ENCODE measurements around the gene ARIH2. TPM values are rescaled to one million over a fixed set of nuclear protein-coding genes. Genes with fewer than 3 reads are reported as not detected.

The ARIH2 gene
- total and polyA plus RNA-seq, 2 of the 4 experiments (the other 2 are of a cell fraction) = 62.3 to 93.7 TPM

DNA sequence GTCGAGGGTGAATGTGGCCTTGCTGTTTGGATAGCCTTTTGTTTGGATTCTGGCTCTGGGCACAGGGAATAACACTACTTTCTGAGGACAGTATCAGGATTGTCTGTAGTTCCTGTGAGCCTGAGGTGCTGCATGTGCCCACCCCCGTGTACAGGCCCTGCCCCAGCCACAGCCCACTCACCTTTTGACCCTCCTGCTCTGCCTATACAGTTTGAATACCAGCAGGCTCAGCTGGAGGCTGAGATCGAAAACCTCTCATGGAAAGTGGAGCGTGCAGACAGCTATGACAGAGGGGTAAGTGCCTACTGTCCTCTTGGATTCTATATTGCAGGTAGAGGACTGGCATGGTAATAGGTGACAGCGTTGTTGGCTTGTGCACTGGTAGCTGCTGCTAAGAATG is 64.0 kb downstream of the ARIH2 start:
- peaks cover 55% of the 10 kb centered on the region for H3K36me3 ChIP-seq (ENCODE audit: control insufficient read depth, insufficient read depth, low read length)
- 100% methylated on average over 1 of the region's 5 CpGs; no CpG with 5 or more reads in 1 of the 2 experiments for WGBS, 2 experiments (ENCODE audit: extremely low coverage in 2 of 2, insufficient read length in 1 of 2)
- peaks cover 21 to 25% of the 10 kb centered on the region in 2 experiments; a peak in 3 of 4 replicates for H3K79me1 ChIP-seq (ENCODE audit: low read depth in 1 of 2, low read length in 2 of 2)
- no peaks in the 10 kb centered on the region for H3K4me1 ChIP-seq (ENCODE audit: control insufficient read depth, insufficient read depth, low read length)
- no peaks in the 10 kb centered on the region for H3K27me3 ChIP-seq (ENCODE audit: control insufficient read depth, insufficient read depth, low read length)
- H3K9me3 ChIP-seq (ENCODE audit: control insufficient read depth, insufficient read depth, low read length) = no peaks in the 10 kb centered on the region
- H2BK5ac ChIP-seq (ENCODE audit: low read depth, low read length, poor library complexity, severe bottlenecking) = no peak overlapping the region
- no peak overlapping the region for H2BK120ac ChIP-seq (ENCODE audit: low read depth, low read length)
- H4K8ac ChIP-seq (ENCODE audit: low read depth in 2 of 2, low read length in 2 of 2) = no peak overlapping the region
- no peak overlapping the region for H3K23ac ChIP-seq (ENCODE audit: low read depth, low read length)
- CTCF ChIA-PET = interaction anchor here (1.1 kb wide), 1 partner anchor 24 kb away, joined by 3 read pairs; the partner anchor contains the start of gene WDR6
- ATAC-seq (ENCODE audit: low read depth) = no peak
- H3K56ac ChIP-seq (ENCODE audit: extremely low read depth, insufficient read depth, low read length) = no peak overlapping the region
- POLR2A ChIA-PET (ENCODE audit: unreplicated experiment) = no interaction called here
- no peak overlapping the region for H3K14ac ChIP-seq (replicated peaks; ENCODE audit: low read depth, low read length)
- TF ChIP-seq, protein P1, sequence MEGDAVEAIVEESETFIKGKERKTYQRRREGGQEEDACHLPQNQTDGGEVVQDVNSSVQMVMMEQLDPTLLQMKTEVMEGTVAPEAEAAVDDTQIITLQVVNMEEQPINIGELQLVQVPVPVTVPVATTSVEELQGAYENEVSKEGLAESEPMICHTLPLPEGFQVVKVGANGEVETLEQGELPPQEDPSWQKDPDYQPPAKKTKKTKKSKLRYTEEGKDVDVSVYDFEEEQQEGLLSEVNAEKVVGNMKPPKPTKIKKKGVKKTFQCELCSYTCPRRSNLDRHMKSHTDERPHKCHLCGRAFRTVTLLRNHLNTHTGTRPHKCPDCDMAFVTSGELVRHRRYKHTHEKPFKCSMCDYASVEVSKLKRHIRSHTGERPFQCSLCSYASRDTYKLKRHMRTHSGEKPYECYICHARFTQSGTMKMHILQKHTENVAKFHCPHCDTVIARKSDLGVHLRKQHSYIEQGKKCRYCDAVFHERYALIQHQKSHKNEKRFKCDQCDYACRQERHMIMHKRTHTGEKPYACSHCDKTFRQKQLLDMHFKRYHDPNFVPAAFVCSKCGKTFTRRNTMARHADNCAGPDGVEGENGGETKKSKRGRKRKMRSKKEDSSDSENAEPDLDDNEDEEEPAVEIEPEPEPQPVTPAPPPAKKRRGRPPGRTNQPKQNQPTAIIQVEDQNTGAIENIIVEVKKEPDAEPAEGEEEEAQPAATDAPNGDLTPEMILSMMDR (conservative IDR thresholded peaks at IDR 0.05; ENCODE audit: low read depth, low read length) = no peak
- TF ChIP-seq CHD1 (IDR thresholded peaks at IDR 0.05; ENCODE audit: low read depth, low read length) (no peak), CEBPB (IDR thresholded peaks at IDR 0.05; ENCODE audit: low read depth, low read length) (no peak), POLR2A (IDR thresholded peaks at IDR 0.05; ENCODE audit: low read depth, low read length) (no peak), SMC3 (IDR thresholded peaks at IDR 0.05; ENCODE audit: low read depth, low read length) (no peak), BHLHE40 (IDR thresholded peaks at IDR 0.05; ENCODE audit: low read depth, low read length) (no peak)
- no peak overlapping the region for H2AK5ac ChIP-seq (ENCODE audit: low read depth, low read length)
- no peak overlapping the region for H3K27ac ChIP-seq (ENCODE audit: insufficient read depth, low read length)
- H2BK20ac ChIP-seq (ENCODE audit: low read depth, low read length) = no peak overlapping the region
- H3K4me3 ChIP-seq (ENCODE audit: insufficient read depth, low read depth, low read length) = no peak overlapping the region
- H3K4me2 ChIP-seq (ENCODE audit: low read depth, low read length) = no peak overlapping the region
- H3K9ac ChIP-seq (ENCODE audit: low read depth, low read length) = no peak overlapping the region
- no peak overlapping the region for H2AK9ac ChIP-seq (replicated peaks; ENCODE audit: low read depth, low read length, poor library complexity)
- no peak overlapping the region for H4K5ac ChIP-seq (ENCODE audit: low read depth, low read length)
- H3K9me1 ChIP-seq (ENCODE audit: insufficient read depth, low read length) = peaks cover 5% of the 10 kb centered on the region; the same call in 1 of the 2 replicates
- no peak overlapping the region for H3K18ac ChIP-seq (ENCODE audit: low read depth, low read length)
- intact Hi-C loops (cut with micrococcal nuclease) (no loop called here), in situ Hi-C loops (cut with MboI; ENCODE audit: low sequenced_read_pairs) (no loop called here), dilution Hi-C loops (cut with HindIII; ENCODE audit: low sequenced_read_pairs, unreplicated experiment) (no loop called here)
- no TSS peak for BruUV-seq (replicated peaks)
- H4K20me1 ChIP-seq (ENCODE audit: insufficient read depth, low read length) = no peaks in the 10 kb centered on the region
- no peak overlapping the region for H3K4ac ChIP-seq (ENCODE audit: low read depth, low read length)
- DNase-seq = no peak
- H2BK15ac ChIP-seq (ENCODE audit: low read depth, low read length) = no peak overlapping the region
- no peak overlapping the region for H2AFZ ChIP-seq (replicated peaks; ENCODE audit: low read length, poor library complexity)
- no peak overlapping the region for H4K91ac ChIP-seq (ENCODE audit: insufficient read depth, low read depth, low read length)

Data from IMR-90 (cell line).